Measurements from ENCODE around the gene PRAMEF17.

DNA sequence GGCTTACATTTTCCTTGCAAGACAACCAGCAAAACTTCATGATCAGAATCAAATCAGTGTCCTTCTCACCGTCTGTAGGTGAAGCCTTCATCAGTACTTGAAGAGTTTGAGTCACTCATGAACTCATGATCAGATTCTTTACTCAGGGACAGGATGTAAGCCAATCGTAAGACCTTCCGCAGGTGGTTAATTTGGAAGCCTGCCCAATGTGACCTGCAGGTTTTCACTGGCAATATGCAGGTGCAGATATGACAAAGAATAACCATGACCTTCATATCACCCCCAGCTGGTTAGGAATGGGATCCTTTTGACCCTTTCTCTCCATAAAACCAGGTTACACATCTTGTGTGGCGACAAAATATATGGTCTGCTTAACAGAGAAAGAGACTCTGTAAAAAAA lies 18.4 kb downstream of the PRAMEF17 start:
- no peak for TF ChIP-seq POLR2A (IDR thresholded peaks at IDR 0.05)
- TF ChIP-seq, protein P1, sequence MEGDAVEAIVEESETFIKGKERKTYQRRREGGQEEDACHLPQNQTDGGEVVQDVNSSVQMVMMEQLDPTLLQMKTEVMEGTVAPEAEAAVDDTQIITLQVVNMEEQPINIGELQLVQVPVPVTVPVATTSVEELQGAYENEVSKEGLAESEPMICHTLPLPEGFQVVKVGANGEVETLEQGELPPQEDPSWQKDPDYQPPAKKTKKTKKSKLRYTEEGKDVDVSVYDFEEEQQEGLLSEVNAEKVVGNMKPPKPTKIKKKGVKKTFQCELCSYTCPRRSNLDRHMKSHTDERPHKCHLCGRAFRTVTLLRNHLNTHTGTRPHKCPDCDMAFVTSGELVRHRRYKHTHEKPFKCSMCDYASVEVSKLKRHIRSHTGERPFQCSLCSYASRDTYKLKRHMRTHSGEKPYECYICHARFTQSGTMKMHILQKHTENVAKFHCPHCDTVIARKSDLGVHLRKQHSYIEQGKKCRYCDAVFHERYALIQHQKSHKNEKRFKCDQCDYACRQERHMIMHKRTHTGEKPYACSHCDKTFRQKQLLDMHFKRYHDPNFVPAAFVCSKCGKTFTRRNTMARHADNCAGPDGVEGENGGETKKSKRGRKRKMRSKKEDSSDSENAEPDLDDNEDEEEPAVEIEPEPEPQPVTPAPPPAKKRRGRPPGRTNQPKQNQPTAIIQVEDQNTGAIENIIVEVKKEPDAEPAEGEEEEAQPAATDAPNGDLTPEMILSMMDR (IDR thresholded peaks at IDR 0.05), result no peak

Data from tibial nerve (tissue), 3 donors.